CD4-positive, alpha-beta T cell treated with Interleukin-1 beta for 1 hour (primary cell): Measurements from ENCODE around the gene ADAP2.
A peak's percentile ranks its signal among the peaks of the same experiment; 100 is the strongest.
"Not testable (repeated sequence)": the region's sequence is repeated elsewhere in the genome, so short reads cannot be mapped to it uniquely, and the experiment has no call there.

ENCODE experiments used
- DNase-seq, 2 donors: peaks; one replicate each; pipeline ENCODE4 v3.0.0-alpha.2; 2020 to 2022

The ADAP2 gene

GRCh38 chr17:30921544-30922196 is at the start of gene ADAP2:
Gene ADAP2 (plus strand): TSS chr17:30921945. CDS start chr17:30922015, 70 bp downstream.
- DNase-seq: peak in 1 of 2 donors; percentile 49

- no peak for DNase-seq
Measured at GRCh38 chr17:30886187-30886586, 35.6 kb upstream of the ADAP2 start.

GRCh38 chr17:30894236-30894635 is 27.5 kb upstream of the ADAP2 start:
- no peak for DNase-seq

GRCh38 chr17:30897311-30897710 is 24.4 kb upstream of the ADAP2 start:
- no peak for DNase-seq

- peak in 1 of 2 donors; percentile 19 for DNase-seq
Measured at GRCh38 chr17:30905742-30906100, 16.0 kb upstream of the ADAP2 start.

- peak; percentile 87 to 91 for DNase-seq
Measured at GRCh38 chr17:30906101-30906911, 15.4 kb upstream of the ADAP2 start, which contains the start of gene TEFM. Gene TEFM (minus strand): TSS chr17:30906238. CDS start chr17:30906198, 40 bp downstream.

GRCh38 chr17:30908717-30909420 is 12.9 kb upstream of the ADAP2 start:
- DNase-seq: no peak

- DNase-seq: not testable (repeated sequence)
Measured at GRCh38 chr17:30910151-30910550, 11.6 kb upstream of the ADAP2 start.

GRCh38 chr17:30913955-30914354 is 7.8 kb upstream of the ADAP2 start:
- DNase-seq: no peak

- DNase-seq: no peak
Measured at GRCh38 chr17:30915833-30916611, 5.7 kb upstream of the ADAP2 start.

- no peak for DNase-seq
Measured at GRCh38 chr17:30917050-30917449, 4.7 kb upstream of the ADAP2 start.

GRCh38 chr17:30920282-30920681 is 1.5 kb upstream of the ADAP2 start:
- DNase-seq: no peak

- DNase-seq: no peak
Measured at GRCh38 chr17:30920683-30921543, 832 bp upstream of the ADAP2 start.

- DNase-seq: peak in 1 of 2 donors; percentile 11
Measured at GRCh38 chr17:30922235-30923030, 688 bp downstream of the ADAP2 start.

GRCh38 chr17:30924341-30924740 is 2.6 kb downstream of the ADAP2 start:
- DNase-seq: no peak

GRCh38 chr17:30926516-30926915 is 4.8 kb downstream of the ADAP2 start:
- DNase-seq: no peak

- DNase-seq: no peak
Measured at GRCh38 chr17:30927756-30928155, 6.0 kb downstream of the ADAP2 start.

GRCh38 chr17:30928584-30928983 is 6.8 kb downstream of the ADAP2 start:
- DNase-seq: no peak

- no peak for DNase-seq
Measured at GRCh38 chr17:30929081-30929633, 7.4 kb downstream of the ADAP2 start.

GRCh38 chr17:30929861-30930260 is 8.1 kb downstream of the ADAP2 start:
- DNase-seq: not testable (repeated sequence)

GRCh38 chr17:30930495-30930894 is 8.8 kb downstream of the ADAP2 start:
- no peak for DNase-seq
